ENCODE data around the gene TRIM14.
A peak's percentile ranks its signal among the peaks of the same experiment; 100 is the strongest.

- peak; percentile 71 for TF ChIP-seq CTCF (IDR thresholded peaks at IDR 0.05; ENCODE audit: insufficient read depth, low read length, poor library complexity, severe bottlenecking)
- TF ChIP-seq EZH2phosphoT487 (conservative IDR thresholded peaks at IDR 0.05; ENCODE audit: low read length): no peak
Observed at GRCh38 chr9:98034593-98035546, 84.2 kb downstream of the TRIM14 start.

All from SU-DHL-6 (cell line).